ENCODE data around the gene RNASE12. TPM values are rescaled to one million over a fixed set of nuclear protein-coding genes. Genes with fewer than 3 reads are reported as not detected.

RNASE12 gene
- total RNA-seq, 2 donors from 2014 or later = not detected

DNA sequence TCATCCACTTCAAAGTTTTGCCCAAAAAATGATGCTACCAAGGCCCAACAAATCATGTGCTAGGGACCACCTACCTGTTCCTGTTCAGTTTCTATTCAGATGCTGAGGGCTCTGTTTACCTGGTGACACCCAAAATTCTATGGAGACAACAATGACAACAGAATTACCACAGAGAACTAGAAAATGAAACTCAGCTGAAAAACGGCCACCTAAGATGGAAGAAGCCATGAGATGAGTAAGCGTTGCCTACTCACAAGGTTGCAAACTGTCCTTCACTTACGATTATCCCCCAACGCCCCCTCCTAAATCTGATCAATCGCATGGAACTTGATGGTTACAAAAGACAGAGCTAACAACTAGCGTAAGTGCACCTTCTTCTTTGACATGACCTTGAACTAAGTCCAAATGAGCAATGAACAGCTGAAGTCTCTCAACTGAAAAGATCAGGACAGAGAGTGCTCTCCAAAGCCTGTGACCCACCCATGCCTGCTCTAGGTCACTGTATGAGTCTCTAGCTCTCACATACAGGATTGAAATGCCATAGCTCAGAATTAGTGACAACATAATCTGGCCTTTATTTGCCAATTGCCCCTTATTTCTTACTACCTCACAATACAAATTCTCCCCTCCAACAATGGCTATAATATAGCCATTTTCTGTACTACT lies 3.6 kb downstream of the RNASE12 start, which contains the start of gene RNASE11:
Gene RNASE11, minus strand, starts transcription at position 513 of the 666 bp plus-strand sequence.
- H3K4me1 Mint-ChIP-seq = peaks cover 14% of the 10 kb centered on the region
- no peak for DNase-seq
- 95 to 96% methylated on average over 6 of the region's 6 CpGs for WGBS, 2 experiments (ENCODE audit: insufficient coverage in 1 of 2, insufficient read length in 1 of 2)
- Histone ChIP-seq H3K27me3 (ENCODE audit: control insufficient read depth, insufficient read depth, low read length, poor library complexity, severe bottlenecking) (no peaks in the 10 kb centered on the region), H3K9me3 (ENCODE audit: control insufficient read depth, low read length) (no peaks in the 10 kb centered on the region), H3K4me3 (ENCODE audit: low read length) (no peak within 1 kb of the TSS), H3K36me3 (ENCODE audit: control insufficient read depth, insufficient read depth, low read length) (no peaks in the 10 kb centered on the region), H3K4me1 (ENCODE audit: control insufficient read depth, insufficient read depth, low read length) (no peaks in the 10 kb centered on the region), H3K27ac (ENCODE audit: low read depth, low read length) (no peak within 1 kb of the TSS), H3K9ac (ENCODE audit: extremely low read depth, low read length, poor library complexity, severe bottlenecking) (no peak within 1 kb of the TSS)
- no peak within 1 kb of the TSS for H3K4me3 Mint-ChIP-seq
- H3K9me3 Mint-ChIP-seq = no peaks in the 10 kb centered on the region
- H3K27ac Mint-ChIP-seq = no peak within 1 kb of the TSS
- TF ChIP-seq, protein P1, sequence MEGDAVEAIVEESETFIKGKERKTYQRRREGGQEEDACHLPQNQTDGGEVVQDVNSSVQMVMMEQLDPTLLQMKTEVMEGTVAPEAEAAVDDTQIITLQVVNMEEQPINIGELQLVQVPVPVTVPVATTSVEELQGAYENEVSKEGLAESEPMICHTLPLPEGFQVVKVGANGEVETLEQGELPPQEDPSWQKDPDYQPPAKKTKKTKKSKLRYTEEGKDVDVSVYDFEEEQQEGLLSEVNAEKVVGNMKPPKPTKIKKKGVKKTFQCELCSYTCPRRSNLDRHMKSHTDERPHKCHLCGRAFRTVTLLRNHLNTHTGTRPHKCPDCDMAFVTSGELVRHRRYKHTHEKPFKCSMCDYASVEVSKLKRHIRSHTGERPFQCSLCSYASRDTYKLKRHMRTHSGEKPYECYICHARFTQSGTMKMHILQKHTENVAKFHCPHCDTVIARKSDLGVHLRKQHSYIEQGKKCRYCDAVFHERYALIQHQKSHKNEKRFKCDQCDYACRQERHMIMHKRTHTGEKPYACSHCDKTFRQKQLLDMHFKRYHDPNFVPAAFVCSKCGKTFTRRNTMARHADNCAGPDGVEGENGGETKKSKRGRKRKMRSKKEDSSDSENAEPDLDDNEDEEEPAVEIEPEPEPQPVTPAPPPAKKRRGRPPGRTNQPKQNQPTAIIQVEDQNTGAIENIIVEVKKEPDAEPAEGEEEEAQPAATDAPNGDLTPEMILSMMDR (conservative IDR thresholded peaks at IDR 0.05) = no peak
- no peaks in the 10 kb centered on the region for H3K36me3 Mint-ChIP-seq (ENCODE audit: low read depth)
- H3K27me3 Mint-ChIP-seq (ENCODE audit: insufficient read depth) = no peaks in the 10 kb centered on the region

DNA sequence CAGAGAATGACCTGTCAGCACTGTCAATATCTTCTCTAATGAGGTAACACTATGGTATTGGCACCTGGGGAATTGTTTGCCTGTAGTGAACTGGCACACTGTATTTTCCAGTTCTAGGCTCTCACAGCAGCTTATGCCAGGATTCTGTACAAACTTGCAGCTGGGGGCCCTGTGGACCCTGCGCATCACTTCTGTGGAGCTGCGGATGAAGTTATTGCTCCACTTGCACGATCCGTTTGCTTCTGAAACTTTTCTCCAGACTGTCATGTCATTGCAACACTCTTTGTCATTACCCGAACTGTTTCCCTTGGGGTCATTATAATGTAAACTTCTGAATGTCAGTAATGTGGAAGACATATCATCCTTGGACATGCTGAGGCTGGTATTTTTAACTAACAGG lies 7.3 kb downstream of the RNASE12 start:
- 81 to 92% methylated on average over 5 of the region's 5 CpGs for WGBS, 2 experiments (ENCODE audit: insufficient coverage in 1 of 2, insufficient read length in 1 of 2)
- Histone ChIP-seq H3K4me3 (ENCODE audit: low read length) (no peak overlapping the region), H3K4me1 (ENCODE audit: control insufficient read depth, insufficient read depth, low read length) (no peaks in the 10 kb centered on the region), H3K27me3 (ENCODE audit: control insufficient read depth, insufficient read depth, low read length, poor library complexity, severe bottlenecking) (no peaks in the 10 kb centered on the region), H3K9me3 (ENCODE audit: control insufficient read depth, low read length) (no peaks in the 10 kb centered on the region), H3K27ac (ENCODE audit: low read depth, low read length) (no peak overlapping the region), H3K9ac (ENCODE audit: extremely low read depth, low read length, poor library complexity, severe bottlenecking) (no peak overlapping the region), H3K36me3 (ENCODE audit: control insufficient read depth, insufficient read depth, low read length) (no peaks in the 10 kb centered on the region)
- H3K4me3 Mint-ChIP-seq = no peak overlapping the region
- TF ChIP-seq, protein P1 (conservative IDR thresholded peaks at IDR 0.05) = no peak
- H3K27me3 Mint-ChIP-seq (ENCODE audit: insufficient read depth) = no peaks in the 10 kb centered on the region
- H3K4me1 Mint-ChIP-seq = peaks cover 21% of the 10 kb centered on the region
- no peaks in the 10 kb centered on the region for H3K36me3 Mint-ChIP-seq (ENCODE audit: low read depth)
- H3K9me3 Mint-ChIP-seq = no peaks in the 10 kb centered on the region
- no peak for DNase-seq
- H3K27ac Mint-ChIP-seq = no peak overlapping the region

DNA sequence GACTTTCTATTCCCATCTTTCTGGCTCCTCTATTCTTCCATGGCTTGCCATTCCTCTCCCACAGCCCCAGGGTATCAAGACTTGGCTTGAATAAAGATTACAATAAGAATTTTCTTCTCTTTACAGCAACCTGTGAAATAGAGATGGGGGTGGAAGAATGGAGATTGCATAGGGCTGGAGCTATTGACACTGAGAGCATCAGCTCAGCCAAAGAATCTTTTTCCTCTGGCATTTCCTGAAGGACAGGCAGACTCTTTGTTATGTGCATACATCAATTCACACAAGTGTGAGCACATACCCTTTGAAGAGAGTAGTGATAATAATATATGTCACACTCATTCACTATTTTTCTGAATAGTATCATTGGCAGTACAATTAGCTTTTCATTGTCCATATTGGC lies 8.0 kb downstream of the RNASE12 start:
- no peak overlapping the region for H3K27ac Mint-ChIP-seq
- H3K4me1 Mint-ChIP-seq = peaks cover 26% of the 10 kb centered on the region
- no peaks in the 10 kb centered on the region for H3K27me3 Mint-ChIP-seq (ENCODE audit: insufficient read depth)
- no peak overlapping the region for H3K4me3 Mint-ChIP-seq
- H3K36me3 ChIP-seq (ENCODE audit: control insufficient read depth, insufficient read depth, low read length) = no peaks in the 10 kb centered on the region
- no peak overlapping the region for H3K27ac ChIP-seq (ENCODE audit: low read depth, low read length)
- no peak for DNase-seq
- TF ChIP-seq, protein P1 (conservative IDR thresholded peaks at IDR 0.05) = no peak
- H3K9ac ChIP-seq (ENCODE audit: extremely low read depth, low read length, poor library complexity, severe bottlenecking) = no peak overlapping the region
- no peaks in the 10 kb centered on the region for H3K9me3 Mint-ChIP-seq
- H3K4me1 ChIP-seq (ENCODE audit: control insufficient read depth, insufficient read depth, low read length) = no peaks in the 10 kb centered on the region
- H3K9me3 ChIP-seq (ENCODE audit: control insufficient read depth, low read length) = no peaks in the 10 kb centered on the region
- no peaks in the 10 kb centered on the region for H3K36me3 Mint-ChIP-seq (ENCODE audit: low read depth)
- H3K4me3 ChIP-seq (ENCODE audit: low read length) = no peak overlapping the region
- no peaks in the 10 kb centered on the region for H3K27me3 ChIP-seq (ENCODE audit: control insufficient read depth, insufficient read depth, low read length, poor library complexity, severe bottlenecking)

Measured in endodermal cell (in vitro differentiated cells).